ENCODE results near the gene PCDHGB2. TPM values are rescaled to one million over a fixed set of nuclear protein-coding genes. Genes with fewer than 3 reads are reported as not detected.
"Not testable (repeated sequence)": the region's sequence is repeated elsewhere in the genome, so short reads cannot be mapped to it uniquely, and the experiment has no call there.

PCDHGB2 gene
- total RNA-seq (2014; rRNA removed; shearing (Covaris generic); ENCODE audit: low replicate concordance), result 1.6 and 2.5 TPM in 2 replicates

DNA sequence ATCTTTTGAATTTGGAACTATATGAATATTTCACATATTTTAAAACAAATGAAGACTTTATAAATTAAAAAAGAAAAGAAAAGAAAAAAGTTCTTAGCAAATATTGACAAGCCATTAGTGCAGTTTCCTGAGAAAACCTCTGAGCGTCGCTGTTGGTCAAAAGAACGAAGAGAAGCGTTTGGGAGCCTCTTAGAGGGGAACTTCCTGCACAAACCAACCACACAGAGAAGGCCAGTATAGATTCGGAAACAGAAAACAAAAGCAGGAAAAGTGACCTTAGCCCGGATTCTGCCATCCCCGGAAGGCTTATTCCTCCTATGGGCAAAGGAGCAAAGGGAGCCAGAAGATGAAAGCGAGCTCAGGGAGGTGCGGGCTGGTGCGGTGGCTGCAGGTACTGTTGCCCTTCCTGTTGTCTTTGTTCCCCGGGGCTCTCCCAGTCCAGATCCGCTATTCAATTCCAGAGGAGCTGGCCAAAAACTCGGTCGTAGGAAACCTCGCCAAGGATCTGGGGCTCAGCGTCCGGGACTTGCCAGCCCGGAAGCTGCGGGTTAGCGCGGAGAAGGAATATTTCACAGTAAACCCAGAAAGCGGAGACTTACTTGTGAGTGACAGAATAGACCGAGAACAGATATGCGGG lies at the start of gene PCDHGB2:
PCDHGB2 (plus strand) TSS at position 205 of the 637 bp plus-strand sequence; CDS start at position 347, 142 bp downstream.
- peak within 1 kb of the TSS; percentile 42 for H3K4me3 ChIP-seq
- H3K9me3 ChIP-seq, result peaks cover 16% of the 10 kb centered on the region
- no peaks in the 10 kb centered on the region for H3K27me3 ChIP-seq
- H3K36me3 ChIP-seq, result no peaks in the 10 kb centered on the region
- DNase-seq, result peak; percentile 49

DNA sequence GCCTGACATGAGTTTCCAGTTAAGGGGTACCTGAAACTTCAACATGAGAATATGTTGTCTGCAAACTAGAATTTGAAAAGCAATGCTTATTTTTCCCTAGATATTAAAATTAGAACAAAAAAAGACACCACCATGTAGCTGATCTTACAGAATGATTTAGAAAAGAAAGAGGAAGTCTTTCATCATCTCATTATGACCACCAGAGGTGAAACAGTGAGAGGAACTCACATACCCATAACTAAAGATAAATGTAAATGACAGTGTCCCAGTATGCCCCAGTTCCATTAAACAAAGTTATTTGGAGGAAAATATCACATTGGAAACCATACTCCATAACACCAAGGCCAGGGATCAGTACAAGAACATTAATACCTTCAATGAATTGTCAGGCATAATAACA lies 46.1 kb upstream of the PCDHGB2 start:
- no peak for DNase-seq
- Histone ChIP-seq H3K4me3 (no peak overlapping the region), H3K27me3 (no peaks in the 10 kb centered on the region), H3K36me3 (peaks cover 39% of the 10 kb centered on the region), H3K9me3 (peaks cover 23% of the 10 kb centered on the region)

DNA sequence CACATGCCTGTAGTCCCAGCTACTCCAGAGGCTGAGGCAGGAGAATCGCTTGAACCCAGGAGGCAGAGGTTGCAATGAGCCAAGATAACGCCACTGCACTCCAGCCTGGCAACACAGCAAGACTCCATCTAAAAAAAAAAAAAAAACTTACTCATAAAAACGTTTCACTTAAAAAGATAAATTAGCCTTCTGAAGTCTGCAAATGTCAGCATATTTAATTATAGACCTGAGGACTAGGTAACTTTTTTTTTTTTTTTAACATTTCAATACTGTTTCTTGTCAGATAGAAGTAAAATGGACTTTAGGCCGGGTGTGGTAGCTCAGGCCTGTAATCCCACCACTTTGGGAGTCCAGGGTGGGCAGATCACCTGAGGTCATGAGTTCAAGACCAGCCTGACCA lies 42.8 kb upstream of the PCDHGB2 start:
- DNase-seq, H3K27me3 ChIP-seq, H3K4me3 ChIP-seq: not testable (repeated sequence)
- Histone ChIP-seq H3K9me3 (peaks cover 49% of the 10 kb centered on the region), H3K36me3 (peaks cover 55% of the 10 kb centered on the region)

DNA sequence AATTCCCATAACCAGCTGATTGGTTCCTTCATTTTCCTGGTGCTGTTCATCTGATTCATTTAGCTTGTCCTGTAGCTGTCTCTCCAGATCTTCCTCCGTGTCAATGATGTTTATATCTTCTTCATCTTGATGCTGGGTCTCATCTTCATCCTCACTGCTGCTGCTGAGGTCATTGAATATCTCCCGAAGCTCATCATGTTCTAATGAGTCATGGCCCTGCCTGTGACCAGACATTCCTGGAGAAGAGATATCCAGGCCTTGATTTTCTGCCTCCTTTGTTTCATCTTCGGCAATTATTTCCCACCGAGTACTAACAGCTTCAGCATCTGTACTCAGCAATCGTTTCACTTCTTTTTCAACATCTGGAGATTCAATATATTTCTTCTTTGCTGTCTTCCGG lies 40.6 kb upstream of the PCDHGB2 start:
- H3K4me3 ChIP-seq, result peak overlapping the region; percentile 93
- DNase-seq, result no peak
- H3K27me3 ChIP-seq, result no peaks in the 10 kb centered on the region
- peaks cover 54% of the 10 kb centered on the region for H3K36me3 ChIP-seq
- peaks cover 49% of the 10 kb centered on the region for H3K9me3 ChIP-seq

DNA sequence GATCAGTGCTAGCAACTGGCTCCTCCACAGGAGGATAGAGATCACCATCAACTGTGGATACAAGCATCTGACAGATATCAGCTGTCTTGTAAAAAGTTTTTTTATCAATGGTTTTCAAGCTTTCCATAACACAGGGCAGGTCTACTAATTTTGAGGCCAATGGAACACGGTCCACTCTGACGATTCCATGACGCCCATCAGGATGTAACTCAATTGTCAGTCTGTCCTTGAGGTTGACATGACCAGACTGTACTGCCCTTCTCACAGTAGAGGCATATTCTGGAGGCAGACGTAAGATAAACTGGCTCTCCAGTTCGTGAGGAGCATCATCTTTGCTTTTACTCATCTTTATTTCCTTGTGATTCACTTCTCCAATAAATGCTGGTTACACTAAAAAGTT lies 40.1 kb upstream of the PCDHGB2 start:
- Histone ChIP-seq H3K27me3 (no peaks in the 10 kb centered on the region), H3K36me3 (peaks cover 52% of the 10 kb centered on the region), H3K4me3 (peak overlapping the region; percentile 93), H3K9me3 (peaks cover 45% of the 10 kb centered on the region)
- DNase-seq, result no peak

DNA sequence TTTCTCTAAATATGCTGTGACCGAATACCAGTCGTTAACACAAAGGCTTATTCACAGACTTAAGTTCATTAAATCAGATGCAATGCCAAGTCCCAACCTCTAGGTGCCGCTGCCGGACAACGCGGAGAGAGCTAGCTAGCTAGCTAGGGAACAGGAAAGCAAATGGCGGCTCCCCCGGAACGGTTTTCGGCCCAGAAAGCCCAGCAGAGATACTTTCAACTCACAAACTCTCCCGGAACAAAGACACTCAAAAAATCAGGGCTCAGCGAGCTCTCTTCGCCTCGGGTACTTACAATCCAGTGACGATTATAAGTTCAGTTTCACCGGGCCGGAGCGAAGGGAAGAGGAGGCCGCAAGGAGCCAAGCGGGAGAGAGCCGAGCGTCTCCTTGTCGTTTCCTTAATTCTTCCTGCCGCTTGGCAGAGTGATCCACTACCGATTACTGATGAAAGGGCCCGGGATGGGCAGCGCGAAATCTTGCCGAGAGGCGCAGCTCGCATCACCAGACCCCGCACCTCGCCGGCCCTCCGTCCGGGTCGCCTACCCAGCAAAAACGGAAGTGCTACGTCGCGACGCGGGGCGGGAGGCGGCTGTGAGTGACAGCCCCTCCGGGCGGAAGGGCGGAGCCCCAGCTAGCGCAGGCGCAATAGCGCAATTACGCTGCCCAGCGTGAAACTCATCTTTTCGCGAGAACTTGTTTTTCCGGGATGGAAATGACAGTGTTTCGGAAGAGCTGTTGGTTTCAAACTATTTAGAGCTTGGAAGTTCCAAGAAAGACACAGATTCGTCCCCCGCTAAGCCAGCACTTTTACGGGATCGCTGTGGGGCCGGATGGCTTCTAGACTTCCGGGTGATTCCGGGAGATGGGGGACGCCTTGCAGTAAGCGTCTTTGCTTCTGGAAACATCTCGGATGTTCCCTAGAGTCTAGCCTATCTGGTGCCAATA lies 39.3 kb upstream of the PCDHGB2 start, which contains the start of gene TAF7:
TAF7 (minus strand) TSS at position 560 of the 945 bp plus-strand sequence. CDS start 740 bp downstream, outside the sequence.
- peaks cover 48% of the 10 kb centered on the region for H3K36me3 ChIP-seq

DNA sequence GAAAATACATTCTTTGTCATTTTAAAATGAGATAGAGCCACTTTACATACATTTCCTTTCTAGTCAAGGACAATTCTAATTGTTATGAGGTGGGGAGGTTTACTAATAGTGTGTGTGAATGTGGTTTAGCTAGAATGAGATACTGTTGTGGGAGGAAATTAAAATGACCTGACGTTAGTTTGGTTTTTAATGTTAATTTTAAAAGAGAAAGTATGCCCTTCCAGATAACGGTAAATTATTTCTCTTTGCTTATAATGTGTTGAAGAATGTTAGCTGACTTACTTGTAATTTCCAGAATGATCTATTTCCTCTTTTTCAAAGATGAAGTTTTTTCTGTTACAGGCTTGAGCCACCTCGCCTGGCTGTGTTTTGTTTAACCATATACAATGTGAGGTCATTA lies 37.5 kb upstream of the PCDHGB2 start:
- no peak for DNase-seq
- H3K36me3 ChIP-seq, result peaks cover 31% of the 10 kb centered on the region
- H3K4me3 ChIP-seq, result no peak overlapping the region
- peaks cover 39% of the 10 kb centered on the region for H3K9me3 ChIP-seq
- H3K27me3 ChIP-seq, result no peaks in the 10 kb centered on the region

More for the DNA sequence above, 39.3 kb upstream of the PCDHGB2 start, which contains the start of gene TAF7:
- Histone ChIP-seq H3K27me3 (no peaks in the 10 kb centered on the region), H3K4me3 (peak within 1 kb of the TSS; percentile 93), H3K9me3 (peaks cover 45% of the 10 kb centered on the region)
- peak; percentile 93 for DNase-seq

DNA sequence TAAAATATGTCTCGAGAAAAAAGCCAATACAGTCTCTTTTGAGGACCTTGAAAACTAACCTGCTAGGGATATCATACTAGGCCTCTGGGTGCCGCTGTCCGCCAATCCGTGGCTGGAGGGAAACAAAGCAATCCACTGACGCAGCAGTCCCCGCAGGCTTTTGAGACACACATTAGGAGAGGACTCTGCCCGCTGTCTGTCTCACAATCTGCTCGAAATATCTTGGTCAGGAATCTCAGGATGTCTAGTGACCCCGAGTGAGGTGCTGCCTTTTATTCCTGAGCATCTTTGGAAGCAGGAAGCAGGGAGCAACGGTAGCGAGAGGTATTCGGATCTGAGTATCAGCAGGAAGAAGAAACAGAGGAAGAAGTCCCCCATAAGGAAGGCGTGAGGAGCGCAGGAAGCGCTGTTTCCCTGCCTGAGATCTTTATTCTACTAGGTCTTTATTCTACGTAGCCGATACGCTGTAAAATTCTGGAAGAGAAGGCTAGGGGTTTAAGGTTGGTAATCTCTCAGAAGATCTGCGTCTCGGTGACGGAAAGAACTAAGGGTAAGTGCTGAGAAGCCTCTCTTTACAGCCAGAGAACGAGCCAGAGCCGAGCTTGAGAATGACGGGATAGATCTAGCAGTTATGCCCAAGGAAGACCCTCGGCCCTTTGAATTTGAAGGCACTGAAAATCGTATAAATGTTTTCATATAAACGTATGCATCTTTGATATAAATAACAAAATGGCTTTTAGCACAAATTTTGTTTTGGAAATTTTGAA lies 33.5 kb upstream of the PCDHGB2 start:
- H3K9me3 ChIP-seq, result peaks cover 7% of the 10 kb centered on the region
- H3K36me3 ChIP-seq, result no peaks in the 10 kb centered on the region
- no peak for DNase-seq
- H3K27me3 ChIP-seq, result no peaks in the 10 kb centered on the region
- no peak overlapping the region for H3K4me3 ChIP-seq

DNA sequence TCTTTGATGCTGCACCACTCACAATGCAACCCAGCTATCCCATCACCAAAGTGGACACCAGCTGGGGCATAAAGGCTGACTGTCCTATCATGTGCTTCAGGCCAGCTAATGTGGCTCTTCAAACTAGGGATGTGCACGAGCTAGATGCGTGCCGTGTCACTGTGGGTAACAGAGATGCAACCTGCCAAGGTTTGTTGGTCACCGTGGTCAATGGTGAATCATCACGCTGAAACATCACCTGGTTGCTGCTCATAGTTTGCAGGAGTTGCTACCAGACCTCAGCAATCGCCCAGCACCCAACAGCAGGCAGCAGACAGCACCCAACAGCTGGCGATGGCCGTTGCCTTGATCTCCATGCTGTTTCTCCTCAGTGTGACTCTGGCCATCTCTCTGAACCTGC lies 31.6 kb upstream of the PCDHGB2 start:
- H3K36me3 ChIP-seq, result no peaks in the 10 kb centered on the region
- no peak for DNase-seq
- no peaks in the 10 kb centered on the region for H3K27me3 ChIP-seq
- no peak overlapping the region for H3K4me3 ChIP-seq
- peaks cover 2% of the 10 kb centered on the region; the same call in 1 of the 2 replicates for H3K9me3 ChIP-seq

DNA sequence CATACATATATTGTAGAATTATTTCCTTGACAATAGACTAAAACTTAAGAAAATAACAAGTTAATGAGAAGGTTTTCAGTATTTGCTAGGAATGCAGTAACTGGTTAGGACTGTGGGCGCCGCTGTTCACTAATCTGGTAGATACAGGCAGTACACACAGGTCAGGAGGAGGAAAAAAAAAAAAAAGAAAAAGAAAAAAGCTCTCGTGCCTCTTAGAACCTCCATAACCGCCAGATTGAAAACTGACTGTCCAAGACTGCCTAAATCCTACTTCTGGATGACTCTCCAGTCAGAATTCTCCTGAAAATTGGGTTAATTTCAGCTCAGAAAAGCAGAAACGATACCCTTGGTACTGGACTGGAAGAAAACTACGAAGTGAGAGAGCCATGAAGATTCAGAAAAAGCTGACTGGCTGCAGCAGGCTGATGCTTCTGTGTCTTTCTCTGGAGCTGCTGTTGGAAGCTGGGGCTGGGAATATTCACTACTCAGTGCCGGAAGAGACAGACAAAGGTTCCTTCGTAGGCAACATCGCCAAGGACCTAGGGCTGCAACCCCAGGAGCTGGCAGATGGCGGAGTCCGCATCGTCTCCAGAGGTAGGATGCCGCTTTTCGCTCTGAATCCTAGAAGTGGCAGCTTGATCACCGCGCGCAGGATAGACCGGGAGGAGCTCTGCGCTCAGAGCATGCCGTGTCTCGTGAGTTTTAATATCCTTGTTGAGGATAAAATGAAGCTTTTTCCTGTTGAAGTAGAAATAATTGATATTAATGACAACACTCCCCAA lies 29.3 kb upstream of the PCDHGB2 start, which contains the start of gene PCDHGA1:
PCDHGA1 (plus strand) TSS at position 216 of the 782 bp plus-strand sequence.
- H3K27me3 ChIP-seq, result no peaks in the 10 kb centered on the region
- H3K9me3 ChIP-seq, result peaks cover 2% of the 10 kb centered on the region; the same call in 1 of the 2 replicates
- H3K4me3 ChIP-seq, result peak within 1 kb of the TSS; percentile 37
- DNase-seq, result peak; percentile 62
- H3K36me3 ChIP-seq, result no peaks in the 10 kb centered on the region

DNA sequence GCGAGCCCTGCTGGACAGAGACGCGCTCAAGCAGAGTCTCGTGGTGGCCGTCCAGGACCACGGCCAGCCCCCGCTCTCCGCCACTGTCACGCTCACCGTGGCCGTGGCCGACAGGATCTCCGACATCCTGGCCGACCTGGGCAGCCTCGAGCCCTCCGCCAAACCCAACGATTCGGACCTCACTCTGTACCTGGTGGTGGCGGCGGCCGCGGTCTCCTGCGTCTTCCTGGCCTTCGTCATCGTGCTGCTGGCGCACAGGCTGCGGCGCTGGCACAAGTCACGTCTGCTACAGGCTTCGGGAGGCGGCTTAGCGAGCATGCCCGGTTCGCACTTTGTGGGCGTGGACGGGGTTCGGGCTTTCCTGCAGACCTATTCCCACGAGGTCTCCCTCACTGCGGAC lies 27.2 kb upstream of the PCDHGB2 start:
- H3K36me3 ChIP-seq, DNase-seq, H3K9me3 ChIP-seq, H3K27me3 ChIP-seq, H3K4me3 ChIP-seq: not testable (repeated sequence)

DNA sequence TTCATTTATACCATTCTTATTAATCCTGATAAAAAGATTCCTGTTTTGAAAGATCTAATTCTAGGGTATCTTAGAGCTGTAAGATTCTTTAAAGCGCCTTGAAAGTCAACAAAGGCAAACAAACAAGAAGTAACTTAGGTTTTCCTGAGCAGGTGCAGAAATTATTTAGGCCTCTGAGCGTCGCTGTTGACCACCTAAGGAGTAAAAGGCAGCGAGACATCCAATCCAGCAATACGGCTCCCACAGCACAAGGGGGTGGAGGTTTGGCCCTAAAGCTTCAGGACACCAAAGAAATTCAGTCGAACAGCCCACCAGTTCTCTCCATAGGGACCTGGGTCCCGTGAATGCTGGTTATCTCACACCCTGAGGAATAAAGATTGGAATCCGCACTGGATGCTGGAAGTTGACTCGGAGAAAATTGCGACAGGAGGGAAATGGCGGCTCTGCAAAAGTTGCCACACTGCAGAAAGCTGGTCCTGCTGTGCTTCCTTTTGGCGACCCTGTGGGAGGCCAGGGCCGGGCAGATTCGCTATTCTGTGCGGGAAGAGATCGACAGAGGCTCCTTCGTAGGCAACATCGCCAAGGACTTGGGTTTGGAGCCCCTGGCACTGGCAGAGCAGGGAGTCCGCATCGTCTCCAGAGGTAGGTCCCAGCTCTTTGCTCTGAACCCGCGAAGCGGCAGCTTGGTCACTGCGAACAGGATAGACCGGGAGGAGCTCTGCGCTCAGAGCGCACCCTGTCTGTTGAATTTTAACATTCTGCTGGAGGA lies 21.1 kb upstream of the PCDHGB2 start, which contains the start of gene PCDHGA2:
PCDHGA2 (plus strand) TSS at position 223 of the 769 bp plus-strand sequence.
- Histone ChIP-seq H3K9me3 (no peaks in the 10 kb centered on the region; the same call in none of the 2 replicates), H3K27me3 (no peaks in the 10 kb centered on the region), H3K4me3 (no peak within 1 kb of the TSS), H3K36me3 (no peaks in the 10 kb centered on the region)
- no peak for DNase-seq

DNA sequence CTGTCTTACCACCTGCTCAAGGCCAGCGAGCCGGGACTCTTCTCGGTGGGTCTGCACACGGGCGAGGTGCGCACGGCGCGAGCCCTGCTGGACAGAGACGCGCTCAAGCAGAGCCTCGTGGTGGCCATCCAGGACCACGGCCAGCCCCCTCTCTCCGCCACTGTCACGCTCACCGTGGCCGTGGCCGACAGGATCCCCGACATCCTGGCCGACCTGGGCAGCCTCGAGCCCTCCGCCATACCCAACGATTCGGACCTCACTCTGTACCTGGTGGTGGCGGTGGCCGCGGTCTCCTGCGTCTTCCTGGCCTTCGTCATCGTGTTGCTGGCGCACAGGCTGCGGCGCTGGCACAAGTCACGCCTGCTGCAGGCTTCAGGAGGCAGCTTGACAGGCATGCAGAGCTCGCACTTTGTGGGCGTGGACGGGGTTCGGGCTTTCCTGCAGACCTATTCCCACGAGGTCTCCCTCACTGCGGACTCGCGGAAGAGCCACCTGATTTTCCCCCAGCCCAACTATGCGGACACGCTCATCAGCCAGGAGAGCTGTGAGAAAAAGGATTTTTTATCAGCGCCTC lies 18.9 kb upstream of the PCDHGB2 start:
- not testable (repeated sequence) for H3K36me3 ChIP-seq, DNase-seq, H3K27me3 ChIP-seq, H3K9me3 ChIP-seq, H3K4me3 ChIP-seq

DNA sequence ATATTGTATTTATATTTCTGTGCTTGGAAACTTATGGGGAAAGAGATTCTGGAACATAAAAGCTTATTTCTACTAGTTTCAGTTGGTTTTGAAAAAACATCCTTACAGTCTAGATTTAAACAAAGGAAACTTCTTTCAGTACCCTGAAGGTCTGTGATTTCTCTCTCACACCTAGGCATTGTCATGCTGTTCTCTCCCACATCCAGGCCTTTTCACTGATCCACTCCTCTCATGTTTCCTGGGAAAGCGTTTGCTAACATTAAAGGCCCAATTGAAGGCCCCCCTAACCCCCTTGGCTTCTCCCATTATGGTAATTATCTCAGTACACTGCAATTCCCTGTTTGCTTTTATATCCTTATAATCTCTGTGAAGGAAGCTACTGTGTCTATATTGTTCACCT lies 17.0 kb upstream of the PCDHGB2 start:
- peaks cover 2% of the 10 kb centered on the region for H3K9me3 ChIP-seq
- H3K36me3 ChIP-seq, result no peaks in the 10 kb centered on the region
- H3K27me3 ChIP-seq, result no peaks in the 10 kb centered on the region
- no peak overlapping the region for H3K4me3 ChIP-seq
- no peak for DNase-seq

Measured in MG63 (cell line).